Upper lobe of left lung (tissue), 6 donors: ENCODE results near the gene BABAM2. TPM values are rescaled to one million over a fixed set of nuclear protein-coding genes. Genes with fewer than 3 reads are reported as not detected.

Experiments
- ATAC-seq, 2 donors: fragments of 200-7000 bp; cut with Tn5 transposase; one replicate each; pipeline ENCODE4 v1.9.1; 2022; ENCODE audit warnings: mild to moderate bottlenecking in 2 of 2, moderate library complexity in 2 of 2; ENCODE audit not compliant: low FRiP score in 2 of 2
- DNase-seq, 2 donors: peaks; one replicate each; pipeline ENCODE4 v3.0.0-alpha.2; 2019 to 2020
- H3K27ac ChIP-seq, 4 donors: fragments of 200-600 bp; sonication (generic); one replicate each; pipeline ENCODE4 v1.5.1; 2016 to 2019
- H3K27me3 ChIP-seq, 4 donors: fragments of 200-600 bp; sonication (generic); one replicate each; pipeline ENCODE4 v1.5.1; 2017 to 2019
- H3K36me3 ChIP-seq, 4 donors: fragments of 200-600 bp; sonication (generic); one replicate each; pipeline ENCODE4 v1.5.1; 2016 to 2019
- H3K4me1 ChIP-seq, 4 donors: fragments of 200-600 bp; sonication (generic); one replicate each; pipeline ENCODE4 v1.5.1; 2018 to 2019
- H3K4me3 ChIP-seq, 4 donors: fragments of 200-600 bp; sonication (generic); one replicate each; pipeline ENCODE4 v1.5.1; 2017 to 2019; ENCODE audit warnings: mild to moderate bottlenecking in 2 of 4, moderate library complexity in 1 of 4
- H3K9me3 ChIP-seq, 4 donors: fragments of 200-600 bp; sonication (generic); one replicate each; pipeline ENCODE4 v1.5.1; 2018 to 2019
- EP300 ChIP-seq, 4 donors: sonication (generic); formaldehyde crosslinking; IDR thresholded peaks; one replicate each; pipeline ENCODE4 v1.5.1; 2017; ENCODE audit warnings: antibody characterized with exemption in 4 of 4, control low read depth in 2 of 4
- POLR2A ChIP-seq, 4 donors: fragments of 450-650 bp; IDR thresholded peaks; one replicate each; pipeline ENCODE4 v1.5.1; 2016 to 2017; ENCODE audit warnings: antibody characterized with exemption in 4 of 4, mild to moderate bottlenecking in 2 of 4
- POLR2AphosphoS5 ChIP-seq, 2 donors: sonication (generic); formaldehyde crosslinking; IDR thresholded peaks; one replicate each; pipeline ENCODE4 v1.5.1; 2017; ENCODE audit warnings: antibody characterized with exemption in 2 of 2
- WGBS, 2 donors: methylation state at CpG; one replicate each; pipeline ENCODE4 v1.1.5; 2017 to 2018; 5-methylcytosine and 5-hydroxymethylcytosine counted together
- total RNA-seq, 6 donors: library from RNA; depleted of rRNA in 4 of 6; stranded (reverse); fragments of >200 nt in 4 of 6; gene quantifications; one replicate each; pipeline versions ENCODE4 v1.1.0 to v1.2.1, GENCODE V29; 2016 to 2021
- TF ChIP-seq, protein P1 (sequence below), 6 experiments: fragments of 450-650 bp in 4 of 6; fragments of 200-600 bp in 2 of 6; sonication (generic) in 2 of 6; IDR thresholded peaks; one replicate each; pipeline ENCODE4 v1.5.1; 2016 to 2019; ENCODE audit warnings: antibody characterized with exemption in 6 of 6
- donor health status: DM: no; HTN: no; CAD: no; lungs with moderate emphysema.
- donor health status: DM: no; HTN: yes; CAD: no; lungs with severe emphysema.

BABAM2 gene
- total RNA-seq, 6 donors from 2014 or later: 23.0 to 44.0 (median 38.2) TPM

- H3K27ac ChIP-seq: no peak overlapping the region
- ATAC-seq (no peak), DNase-seq (no peak)
- TF ChIP-seq POLR2A (IDR thresholded peaks at IDR 0.05): no peak
- TF ChIP-seq POLR2AphosphoS5 (IDR thresholded peaks at IDR 0.05): no peak
- TF ChIP-seq, protein P1, sequence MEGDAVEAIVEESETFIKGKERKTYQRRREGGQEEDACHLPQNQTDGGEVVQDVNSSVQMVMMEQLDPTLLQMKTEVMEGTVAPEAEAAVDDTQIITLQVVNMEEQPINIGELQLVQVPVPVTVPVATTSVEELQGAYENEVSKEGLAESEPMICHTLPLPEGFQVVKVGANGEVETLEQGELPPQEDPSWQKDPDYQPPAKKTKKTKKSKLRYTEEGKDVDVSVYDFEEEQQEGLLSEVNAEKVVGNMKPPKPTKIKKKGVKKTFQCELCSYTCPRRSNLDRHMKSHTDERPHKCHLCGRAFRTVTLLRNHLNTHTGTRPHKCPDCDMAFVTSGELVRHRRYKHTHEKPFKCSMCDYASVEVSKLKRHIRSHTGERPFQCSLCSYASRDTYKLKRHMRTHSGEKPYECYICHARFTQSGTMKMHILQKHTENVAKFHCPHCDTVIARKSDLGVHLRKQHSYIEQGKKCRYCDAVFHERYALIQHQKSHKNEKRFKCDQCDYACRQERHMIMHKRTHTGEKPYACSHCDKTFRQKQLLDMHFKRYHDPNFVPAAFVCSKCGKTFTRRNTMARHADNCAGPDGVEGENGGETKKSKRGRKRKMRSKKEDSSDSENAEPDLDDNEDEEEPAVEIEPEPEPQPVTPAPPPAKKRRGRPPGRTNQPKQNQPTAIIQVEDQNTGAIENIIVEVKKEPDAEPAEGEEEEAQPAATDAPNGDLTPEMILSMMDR (IDR thresholded peaks at IDR 0.05): no peak
- TF ChIP-seq EP300 (IDR thresholded peaks at IDR 0.05): no peak
- no peaks in the 10 kb centered on the region for H3K9me3 ChIP-seq
- H3K27me3 ChIP-seq: no peaks in the 10 kb centered on the region
- 90 to 94% methylated on average over 3 of the region's 3 CpGs for WGBS, 2 donors
- no peak overlapping the region for H3K4me3 ChIP-seq
- H3K36me3 ChIP-seq: no peaks in the 10 kb centered on the region
- peaks cover 0 to 7% (median 1%) of the 10 kb centered on the region in 4 donors for H3K4me1 ChIP-seq
Observed at GRCh38 chr2:28083476-28083875, 192.9 kb downstream of the BABAM2 start.

- H3K27me3 ChIP-seq: no peaks in the 10 kb centered on the region
- H3K9me3 ChIP-seq: no peaks in the 10 kb centered on the region
- no peak overlapping the region for H3K27ac ChIP-seq
- 42 to 50% methylated on average over 4 of the region's 4 CpGs for WGBS, 2 donors
- H3K4me3 ChIP-seq: no peak overlapping the region
- ATAC-seq: peak in 1 of 2 donors; percentile 19
- TF ChIP-seq POLR2AphosphoS5 (IDR thresholded peaks at IDR 0.05) (no peak), POLR2A (IDR thresholded peaks at IDR 0.05) (no peak), EP300 (IDR thresholded peaks at IDR 0.05) (no peak)
- TF ChIP-seq, protein P1 (IDR thresholded peaks at IDR 0.05): no peak
- peaks cover 0 to 7% (median 1%) of the 10 kb centered on the region in 4 donors for H3K4me1 ChIP-seq
- H3K36me3 ChIP-seq: no peaks in the 10 kb centered on the region
- DNase-seq: no peak
Observed at GRCh38 chr2:28084564-28084963, 194.0 kb downstream of the BABAM2 start.

DNA sequence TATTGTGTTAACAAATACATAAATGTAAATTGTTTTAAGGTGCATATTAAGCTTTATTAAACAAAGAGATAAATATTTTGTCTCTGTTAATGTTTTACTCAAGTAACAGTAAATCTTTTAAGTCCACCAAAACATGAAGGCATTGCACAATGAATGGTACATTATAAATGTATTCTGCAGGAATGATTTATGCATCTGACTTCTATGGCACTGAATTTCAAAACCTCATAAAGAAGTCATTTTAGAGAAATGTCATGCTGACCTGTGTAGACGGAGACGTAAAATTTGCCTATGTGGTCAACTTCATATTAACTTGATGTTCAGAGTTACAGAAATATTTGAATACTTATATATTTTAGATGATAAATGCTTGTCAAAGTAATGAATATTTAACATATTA, 194.7 kb downstream of the BABAM2 start:
- Histone ChIP-seq H3K9me3 (no peaks in the 10 kb centered on the region), H3K4me1 (peaks cover 0 to 7% (median 1%) of the 10 kb centered on the region in 4 donors), H3K27me3 (no peaks in the 10 kb centered on the region), H3K36me3 (no peaks in the 10 kb centered on the region), H3K4me3 (no peak overlapping the region), H3K27ac (no peak overlapping the region)
- 80 to 92% methylated on average over 2 of the region's 2 CpGs for WGBS, 2 donors
- no peak for ATAC-seq
- TF ChIP-seq POLR2A (IDR thresholded peaks at IDR 0.05) (no peak), POLR2AphosphoS5 (IDR thresholded peaks at IDR 0.05) (no peak), EP300 (IDR thresholded peaks at IDR 0.05) (no peak)
- TF ChIP-seq, protein P1 (IDR thresholded peaks at IDR 0.05): no peak
- DNase-seq: no peak

DNA sequence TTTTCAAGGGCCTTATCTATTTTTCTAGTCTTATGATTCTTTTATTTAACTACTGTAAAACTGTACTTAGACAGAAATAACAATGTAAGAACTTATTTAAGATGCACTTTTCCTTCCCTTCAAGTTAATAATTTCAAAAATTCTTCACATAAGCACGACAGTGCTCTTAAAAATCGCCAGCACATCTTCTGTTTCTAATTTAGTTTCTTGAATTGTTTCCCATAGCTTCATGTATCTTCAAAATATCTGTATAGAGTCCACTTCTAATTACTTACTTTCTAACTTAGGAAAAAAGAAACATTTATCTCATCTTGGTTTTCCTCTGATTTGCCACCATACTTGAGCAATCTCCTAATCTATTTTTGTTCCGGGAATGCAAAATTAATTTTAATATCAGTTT, 196.1 kb downstream of the BABAM2 start:
- Histone ChIP-seq H3K4me3 (no peak overlapping the region), H3K9me3 (no peaks in the 10 kb centered on the region), H3K4me1 (no peaks in the 10 kb centered on the region), H3K27me3 (no peaks in the 10 kb centered on the region), H3K27ac (no peak overlapping the region), H3K36me3 (no peaks in the 10 kb centered on the region)
- DNase-seq (no peak), ATAC-seq (no peak)
- WGBS, 2 donors: 95% methylated on average over 3 of the region's 3 CpGs
- TF ChIP-seq, protein P1 (IDR thresholded peaks at IDR 0.05): no peak
- TF ChIP-seq POLR2A (IDR thresholded peaks at IDR 0.05) (no peak), EP300 (IDR thresholded peaks at IDR 0.05) (no peak), POLR2AphosphoS5 (IDR thresholded peaks at IDR 0.05) (no peak)

GRCh38 chr2:28088970-28089369, 198.4 kb downstream of the BABAM2 start:
- no peak for ATAC-seq
- no peak for TF ChIP-seq POLR2AphosphoS5 (IDR thresholded peaks at IDR 0.05)
- TF ChIP-seq EP300 (IDR thresholded peaks at IDR 0.05): no peak
- TF ChIP-seq, protein P1 (IDR thresholded peaks at IDR 0.05): no peak
- no peak for TF ChIP-seq POLR2A (IDR thresholded peaks at IDR 0.05)
- DNase-seq: no peak

More at GRCh38 chr2:28088970-28089369, 198.4 kb downstream of the BABAM2 start:
- Histone ChIP-seq H3K9me3 (no peaks in the 10 kb centered on the region), H3K27ac (no peak overlapping the region), H3K4me1 (no peaks in the 10 kb centered on the region), H3K4me3 (no peak overlapping the region), H3K27me3 (no peaks in the 10 kb centered on the region), H3K36me3 (no peaks in the 10 kb centered on the region)
- WGBS, 2 donors: 90 to 93% methylated on average over 4 of the region's 4 CpGs
